Trophoblast cell (in vitro differentiated cells and primary cell): ENCODE data around the gene FAM9A.

Experiments
- DNase-seq, 2 donors: peaks; one replicate each; pipeline ENCODE4 v3.0.0-alpha.2; 2016
- H2AFZ ChIP-seq: 2 replicates; pipeline ENCODE4 v1.6.1; 2013; ENCODE audit warnings: low read length, moderate library complexity, mild to moderate bottlenecking; ENCODE audit not compliant: insufficient read depth, poor library complexity
- H2AK5ac ChIP-seq: 2 replicates; pipeline ENCODE4 v1.6.1; 2013; ENCODE audit warnings: mild to moderate bottlenecking, low read length
- H2BK120ac ChIP-seq: 2 replicates; pipeline ENCODE4 v1.6.1; 2013; ENCODE audit warnings: low read length, mild to moderate bottlenecking, moderate library complexity; ENCODE audit not compliant: insufficient read depth, poor library complexity
- H2BK12ac ChIP-seq: 2 replicates; pipeline ENCODE4 v1.6.1; 2013; ENCODE audit warnings: mild to moderate bottlenecking, low read length, moderate library complexity
- H2BK5ac ChIP-seq: 2 replicates; pipeline ENCODE4 v1.6.1; 2013; ENCODE audit warnings: low read length, low read depth, moderate library complexity, mild to moderate bottlenecking; ENCODE audit not compliant: poor library complexity
- H3K14ac ChIP-seq: 2 replicates; pipeline ENCODE4 v1.6.1; 2013; ENCODE audit warnings: mild to moderate bottlenecking, low read length
- H3K18ac ChIP-seq: 2 replicates; pipeline ENCODE4 v1.6.1; 2013; ENCODE audit warnings: mild to moderate bottlenecking, low read length
- H3K23ac ChIP-seq: 2 replicates; pipeline ENCODE4 v1.6.1; 2013; ENCODE audit warnings: low read length
- H3K27ac ChIP-seq: 2 replicates; pipeline ENCODE4 v1.5.1; 2013; ENCODE audit warnings: low read depth, mild to moderate bottlenecking, inconsistent platforms, low read length, moderate library complexity
- H3K27me3 ChIP-seq: 2 replicates; pipeline ENCODE4 v1.6.1; 2013; ENCODE audit warnings: inconsistent platforms, mild to moderate bottlenecking, low read length, moderate library complexity; ENCODE audit not compliant: insufficient read depth
- H3K36me3 ChIP-seq, 2 experiments: 1 replicate in 1 of 2; 2 replicates in 1 of 2; pipeline ENCODE4 v1.6.1; 2013; ENCODE audit warnings: low read length in 2 of 2, mild to moderate bottlenecking in 2 of 2, moderate library complexity in 1 of 2; ENCODE audit not compliant: insufficient read depth in 2 of 2, control insufficient read depth in 1 of 2
- H3K4ac ChIP-seq: 2 replicates; pipeline ENCODE4 v1.6.1; 2013; ENCODE audit warnings: low read depth, mild to moderate bottlenecking, low read length, moderate library complexity
- H3K4me1 ChIP-seq, 2 experiments: 1 replicate in 1 of 2; 2 replicates in 1 of 2; pipeline ENCODE4 v1.6.1; 2013; ENCODE audit warnings: low read length in 2 of 2, mild to moderate bottlenecking in 2 of 2, moderate library complexity in 1 of 2; ENCODE audit not compliant: insufficient read depth in 2 of 2, control insufficient read depth in 1 of 2
- H3K4me2 ChIP-seq: 2 replicates; pipeline ENCODE4 v1.6.1; 2013; ENCODE audit warnings: inconsistent platforms, mild to moderate bottlenecking, low read length, moderate library complexity
- H3K4me3 ChIP-seq: 2 replicates; pipeline ENCODE4 v1.5.1; 2013; ENCODE audit warnings: mild to moderate bottlenecking, low read depth, low read length, inconsistent platforms
- H3K79me1 ChIP-seq: one replicate; pipeline ENCODE4 v1.6.1; 2013; ENCODE audit warnings: low read length
- H3K79me2 ChIP-seq: 2 replicates; pipeline ENCODE4 v1.6.1; 2013; ENCODE audit warnings: low read length, mild to moderate bottlenecking; ENCODE audit not compliant: control insufficient read depth, insufficient read depth, poor library complexity
- H3K9ac ChIP-seq: 2 replicates; pipeline ENCODE4 v1.6.1; 2013; ENCODE audit warnings: mild to moderate bottlenecking, low read length
- H3K9me3 ChIP-seq: 2 replicates; pipeline ENCODE4 v1.6.1; 2013; ENCODE audit warnings: low read depth, mild to moderate bottlenecking, control low read depth, inconsistent platforms, low read length; ENCODE audit not compliant: insufficient read depth
- H4K12ac ChIP-seq: 2 replicates; pipeline ENCODE4 v1.6.1; 2013; ENCODE audit warnings: low read depth, mild to moderate bottlenecking, low read length, moderate library complexity
- H4K8ac ChIP-seq: 2 replicates; pipeline ENCODE4 v1.6.1; 2013; ENCODE audit warnings: low read depth, mild to moderate bottlenecking, low read length, moderate library complexity
- H4K91ac ChIP-seq: one replicate; pipeline ENCODE4 v1.6.1; 2013; ENCODE audit warnings: low read depth, mild to moderate bottlenecking, low read length, moderate library complexity
- WGBS: extraction: QIAGEN DNeasy Blood & Tissue Kit; methylation state at CpG from one replicate; pipeline ENCODE4 v1.1.7; 2013; ENCODE audit warnings: missing lambda C conversion rate; ENCODE audit not compliant: insufficient read length, insufficient coverage; ENCODE audit errors: extremely low coverage; 5-methylcytosine and 5-hydroxymethylcytosine counted together

Gene FAM9A

DNA sequence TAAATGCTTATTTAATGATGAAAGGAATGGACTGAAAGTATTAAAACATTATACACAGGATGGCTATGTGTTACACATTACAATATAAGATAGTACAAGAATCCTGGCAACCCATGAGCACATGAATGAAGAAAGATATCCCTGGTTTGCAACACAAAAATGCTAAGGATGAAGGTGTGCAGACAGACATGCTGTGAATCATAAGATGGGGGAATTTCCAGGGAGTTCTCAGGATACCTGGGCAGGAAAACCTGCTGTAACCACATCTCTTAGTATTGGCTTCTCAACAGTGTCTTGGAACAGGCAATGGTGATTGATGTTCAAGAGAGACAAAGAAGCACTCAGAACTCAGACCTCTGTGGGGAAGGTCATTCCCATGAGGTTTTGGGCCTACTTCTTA is 45.4 kb downstream of the FAM9A start:
- no peak overlapping the region for H3K4me3 ChIP-seq
- H3K23ac ChIP-seq, result no peak overlapping the region
- H4K8ac ChIP-seq, result no peak overlapping the region
- no peak overlapping the region for H2AFZ ChIP-seq
- no peak overlapping the region for H2AK5ac ChIP-seq
- H3K14ac ChIP-seq, result no peak overlapping the region
- no peaks in the 10 kb centered on the region for H3K4me1 ChIP-seq
- H2BK12ac ChIP-seq, result no peak overlapping the region
- H3K4ac ChIP-seq, result no peak overlapping the region
- H2BK120ac ChIP-seq, result no peak overlapping the region
- H3K36me3 ChIP-seq, result no peaks in the 10 kb centered on the region
- no peaks in the 10 kb centered on the region for H3K79me2 ChIP-seq
- H2BK5ac ChIP-seq, result no peak overlapping the region
- no peak overlapping the region for H3K27ac ChIP-seq
- H4K91ac ChIP-seq, result no peak overlapping the region
- peak; percentile 33 to 72 for DNase-seq
- no peak overlapping the region for H3K9ac ChIP-seq
- H3K79me1 ChIP-seq, result no peaks in the 10 kb centered on the region
- H3K4me2 ChIP-seq, result no peak overlapping the region
- H3K27me3 ChIP-seq, result no peaks in the 10 kb centered on the region
- no peaks in the 10 kb centered on the region for H3K9me3 ChIP-seq
- H4K12ac ChIP-seq, result no peak overlapping the region
- H3K18ac ChIP-seq, result no peak overlapping the region

DNA sequence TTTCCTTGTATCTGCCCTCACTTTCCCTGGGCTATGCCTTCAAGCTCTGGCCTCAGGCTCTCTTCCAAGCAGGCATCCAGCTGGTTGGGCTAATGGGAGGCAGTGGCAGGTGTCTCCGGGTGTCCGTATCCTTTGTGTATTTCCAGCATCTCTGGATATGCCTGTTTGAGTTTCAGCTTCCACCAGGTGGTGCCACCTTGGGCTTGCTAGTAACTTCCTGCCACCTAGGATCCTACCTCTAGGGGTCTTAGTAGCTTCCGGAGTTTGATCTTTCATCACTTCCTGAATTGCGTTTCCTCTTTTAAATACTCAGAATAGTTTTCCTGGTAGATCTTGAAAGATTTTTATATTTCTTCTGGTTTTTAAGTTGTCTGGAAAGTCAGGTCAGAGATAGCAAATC is 46.1 kb downstream of the FAM9A start:
- Histone ChIP-seq H3K14ac (no peak overlapping the region), H3K4me1 (no peaks in the 10 kb centered on the region), H3K27me3 (no peaks in the 10 kb centered on the region), H4K91ac (no peak overlapping the region), H3K9ac (no peak overlapping the region), H2BK12ac (no peak overlapping the region), H3K36me3 (no peaks in the 10 kb centered on the region), H2BK5ac (no peak overlapping the region), H4K8ac (no peak overlapping the region), H4K12ac (no peak overlapping the region), H2AFZ (no peak overlapping the region), H3K27ac (no peak overlapping the region), H3K18ac (no peak overlapping the region), H3K79me2 (no peaks in the 10 kb centered on the region), H3K4me2 (no peak overlapping the region), H3K79me1 (no peaks in the 10 kb centered on the region), H3K9me3 (no peaks in the 10 kb centered on the region), H3K4ac (no peak overlapping the region), H3K4me3 (no peak overlapping the region), H2BK120ac (no peak overlapping the region), H2AK5ac (no peak overlapping the region), H3K23ac (no peak overlapping the region)
- WGBS, result no CpG with 5 or more reads among the region's 4 CpGs
- peak; percentile 10 to 27 for DNase-seq

DNA sequence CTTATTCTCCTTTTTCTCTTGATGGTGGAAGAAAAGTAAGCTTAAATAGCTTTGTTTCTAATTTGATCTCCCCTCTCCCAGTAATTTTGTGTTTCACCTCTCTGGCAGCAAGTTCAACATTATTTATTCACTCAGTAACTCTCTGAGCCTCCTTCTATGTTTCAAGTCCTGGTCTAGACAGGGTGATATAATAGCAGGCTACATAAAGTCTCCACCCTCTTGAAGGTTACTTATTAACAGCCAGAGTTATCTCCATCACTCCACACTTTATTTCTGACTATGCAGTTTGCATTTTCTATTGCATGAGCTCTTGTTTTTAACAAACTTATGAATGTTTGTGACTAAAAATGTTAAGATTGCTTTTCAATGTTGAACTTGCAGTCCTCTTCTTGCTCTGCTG is 51.5 kb downstream of the FAM9A start:
- Histone ChIP-seq H3K18ac (no peak overlapping the region), H2BK5ac (no peak overlapping the region), H3K9me3 (no peaks in the 10 kb centered on the region), H3K4me2 (no peak overlapping the region), H2BK120ac (no peak overlapping the region), H3K14ac (no peak overlapping the region), H3K23ac (no peak overlapping the region), H3K79me1 (no peaks in the 10 kb centered on the region), H3K36me3 (no peaks in the 10 kb centered on the region), H2BK12ac (no peak overlapping the region), H4K12ac (no peak overlapping the region), H3K4ac (no peak overlapping the region), H3K4me1 (no peaks in the 10 kb centered on the region), H4K8ac (no peak overlapping the region), H3K79me2 (no peaks in the 10 kb centered on the region), H3K9ac (no peak overlapping the region), H3K4me3 (no peak overlapping the region), H3K27me3 (no peaks in the 10 kb centered on the region), H2AK5ac (no peak overlapping the region), H2AFZ (no peak overlapping the region), H3K27ac (no peak overlapping the region), H4K91ac (no peak overlapping the region)
- DNase-seq, result no peak

DNA sequence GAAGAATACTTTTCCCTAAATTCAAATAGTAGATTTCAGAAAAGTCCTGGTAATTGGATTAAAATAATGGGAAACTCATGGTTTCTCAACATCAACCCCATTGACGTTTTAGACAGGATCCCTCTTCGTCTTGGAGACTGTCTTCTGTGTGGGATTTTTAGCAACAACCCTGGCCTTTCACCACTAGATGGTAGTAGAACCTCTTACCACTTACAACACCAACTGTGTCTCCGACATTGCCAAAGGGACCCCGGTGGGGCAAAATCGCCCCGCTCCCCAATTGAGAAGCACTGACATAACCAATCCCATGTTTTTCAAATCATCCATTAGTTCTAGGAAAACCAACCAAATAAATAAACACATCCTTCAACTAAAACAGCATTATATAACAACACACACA is 52.3 kb downstream of the FAM9A start:
- DNase-seq, result peak in 1 of 2 donors; percentile 47
- Histone ChIP-seq H2BK120ac (no peak overlapping the region), H3K27me3 (no peaks in the 10 kb centered on the region), H2BK5ac (no peak overlapping the region), H3K27ac (no peak overlapping the region), H4K12ac (no peak overlapping the region), H2BK12ac (no peak overlapping the region), H3K4ac (no peak overlapping the region), H4K8ac (no peak overlapping the region), H2AFZ (no peak overlapping the region), H3K4me1 (no peaks in the 10 kb centered on the region), H3K36me3 (no peaks in the 10 kb centered on the region), H3K23ac (no peak overlapping the region), H3K14ac (no peak overlapping the region), H3K9ac (no peak overlapping the region), H3K9me3 (no peaks in the 10 kb centered on the region), H2AK5ac (no peak overlapping the region), H3K79me1 (no peaks in the 10 kb centered on the region), H3K4me3 (no peak overlapping the region), H3K18ac (no peak overlapping the region), H3K4me2 (no peak overlapping the region), H3K79me2 (no peaks in the 10 kb centered on the region), H4K91ac (no peak overlapping the region)
- no CpG with 5 or more reads among the region's 6 CpGs for WGBS
